Fibroblast of peridontal ligament (primary cell): Measurements from ENCODE around the gene PRR16.

Experiments
- DNase-seq: peaks from one replicate; pipeline ENCODE4 v3.0.0-alpha.2; 2010; ENCODE audit errors: extremely low read depth

The PRR16 gene

GRCh38 chr5:120516805-120517204, 52.7 kb downstream of the PRR16 start:
- DNase-seq, result peak; percentile 79

GRCh38 chr5:120517607-120518252, 53.6 kb downstream of the PRR16 start:
- DNase-seq, result no peak

DNA sequence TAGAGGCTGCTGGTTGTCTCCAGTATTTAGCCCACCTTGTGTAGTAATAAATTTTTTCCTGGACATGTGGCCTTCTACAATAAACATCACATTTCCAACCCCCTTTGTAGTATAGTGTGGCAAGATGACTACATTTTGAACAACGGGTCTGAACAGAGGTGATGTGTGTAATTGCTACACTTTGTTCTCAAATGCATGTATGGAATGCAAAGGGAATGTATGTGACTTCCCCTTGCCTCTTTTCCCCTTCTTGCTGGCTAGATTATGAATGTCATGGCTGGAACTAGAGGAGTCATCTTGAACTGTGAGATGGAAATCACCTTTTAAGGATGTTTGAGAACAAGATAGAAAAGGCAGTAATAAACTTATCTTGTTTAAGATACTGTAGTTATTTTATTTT, 54.5 kb downstream of the PRR16 start:
- no peak for DNase-seq

DNA sequence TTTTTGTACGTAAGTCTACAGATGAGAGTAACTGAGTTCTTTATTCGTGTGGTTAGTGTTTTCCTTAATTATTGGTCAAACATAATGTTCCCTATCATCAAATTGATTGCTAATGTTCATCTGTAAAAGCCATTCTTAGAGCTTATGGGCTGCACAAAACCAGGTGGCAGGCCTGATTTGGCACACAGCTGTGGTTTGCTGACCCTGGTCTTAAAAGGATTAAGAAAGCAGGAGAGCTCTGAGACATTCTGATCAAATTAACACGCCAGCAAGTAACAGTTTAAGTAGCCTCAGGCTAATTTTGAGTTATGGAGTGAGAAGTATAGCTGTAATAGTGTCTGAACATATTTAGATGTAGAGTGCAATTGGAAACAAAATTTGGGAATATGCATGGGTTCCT, 63.2 kb downstream of the PRR16 start:
- no peak for DNase-seq

GRCh38 chr5:120528609-120529008, 64.5 kb downstream of the PRR16 start:
- no peak for DNase-seq

DNA sequence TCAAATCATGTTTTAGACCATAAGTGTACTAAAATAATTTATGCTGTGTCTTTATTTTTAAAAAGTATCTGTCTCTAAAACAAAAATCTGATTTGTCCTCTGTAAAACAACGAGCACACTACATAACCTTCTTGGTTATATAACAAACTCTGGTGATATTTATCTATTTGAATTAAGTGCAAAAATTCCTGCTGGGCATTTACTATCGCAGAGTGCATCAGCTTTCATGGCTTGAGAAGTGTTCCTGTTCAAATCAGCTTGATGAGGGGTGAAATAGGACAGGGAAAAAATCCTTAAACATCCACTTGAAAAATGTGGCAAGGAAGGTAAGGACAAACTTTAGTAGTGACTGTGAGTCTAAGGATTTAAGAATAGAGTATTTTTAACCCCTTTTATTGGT, 65.3 kb downstream of the PRR16 start:
- DNase-seq, result no peak

- DNase-seq, result no peak
Measured at GRCh38 chr5:120531215-120531614, 67.1 kb downstream of the PRR16 start.

DNA sequence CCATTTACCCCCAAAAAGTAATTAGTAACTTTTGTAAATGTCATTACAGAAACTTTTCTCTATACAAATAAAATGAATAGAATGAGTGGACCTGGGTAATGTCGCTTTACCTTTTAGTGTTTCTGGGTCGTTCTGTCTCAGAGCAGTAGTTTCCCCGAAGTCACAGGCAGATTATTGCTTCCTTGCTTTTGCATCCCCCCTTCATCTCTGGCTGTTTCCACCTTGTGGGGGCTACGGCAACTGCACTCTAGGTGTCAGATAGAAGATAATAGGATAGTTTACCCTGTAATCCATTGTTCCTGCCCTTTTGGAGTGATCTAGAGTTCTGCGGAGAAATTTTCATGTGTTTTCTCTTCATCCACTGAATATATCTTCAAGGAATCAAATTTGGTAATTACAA, 68.7 kb downstream of the PRR16 start:
- no peak for DNase-seq

GRCh38 chr5:120533581-120533980, 69.5 kb downstream of the PRR16 start:
- DNase-seq, result no peak

GRCh38 chr5:120535900-120536299, 71.8 kb downstream of the PRR16 start:
- DNase-seq, result no peak

DNA sequence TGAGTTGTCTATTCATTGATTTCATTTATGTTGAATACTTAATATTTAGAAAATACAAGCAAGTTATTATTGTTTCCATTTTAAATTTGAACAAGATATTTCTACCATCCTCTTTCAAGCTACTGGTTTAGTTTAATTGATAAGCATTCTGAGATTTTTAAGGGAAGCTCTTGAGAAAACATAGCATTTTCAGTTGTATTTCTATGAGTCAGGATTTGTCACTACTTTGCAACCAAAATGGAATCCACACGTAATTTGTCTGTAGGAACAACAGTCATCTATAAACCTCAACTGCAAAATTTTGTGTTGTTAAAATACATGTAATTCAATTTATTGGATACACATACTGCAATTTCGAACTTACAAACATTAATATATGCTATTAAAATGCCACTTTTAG, 74.0 kb downstream of the PRR16 start:
- DNase-seq, result peak; percentile 73

DNA sequence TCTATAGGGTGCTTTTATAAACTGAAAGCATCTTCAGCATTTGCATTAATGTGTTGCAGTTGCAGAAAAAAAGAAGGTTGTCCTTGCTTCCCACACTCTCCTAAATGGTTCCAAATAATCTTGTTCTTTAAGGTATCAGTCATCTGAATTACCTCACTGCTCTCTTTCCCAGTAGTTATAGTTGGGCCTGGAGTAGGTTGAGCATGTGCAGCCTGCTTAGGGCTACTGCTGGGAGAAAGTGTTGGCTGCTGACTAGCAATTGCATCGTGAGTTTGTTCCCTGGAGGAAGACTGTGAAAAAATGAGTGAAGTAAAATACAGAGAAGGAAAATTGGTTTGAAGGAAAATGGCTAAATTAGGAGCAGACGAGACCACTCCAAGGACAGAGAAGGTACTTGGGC, 74.5 kb downstream of the PRR16 start:
- DNase-seq, result peak; percentile 69

GRCh38 chr5:120539471-120539870, 75.4 kb downstream of the PRR16 start:
- no peak for DNase-seq

DNA sequence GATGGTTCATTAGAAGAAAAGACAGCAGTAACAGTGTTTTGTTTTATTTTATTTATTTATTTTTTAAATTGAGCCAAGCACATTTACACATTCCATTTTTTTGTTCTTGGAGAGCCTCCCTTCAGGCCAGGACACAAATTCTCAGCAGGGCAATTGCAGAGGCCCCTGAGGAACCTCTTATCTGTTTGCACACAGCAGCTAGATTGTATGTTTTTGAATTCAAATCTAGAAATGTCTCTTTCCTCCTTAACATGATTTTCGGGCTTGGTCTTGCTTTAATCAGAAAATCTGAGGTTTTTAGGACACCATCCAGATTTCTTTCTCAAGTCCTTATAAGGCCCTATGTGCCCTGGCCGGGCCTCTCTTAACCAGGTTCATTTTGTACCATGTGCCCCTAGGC, 76.0 kb downstream of the PRR16 start:
- no peak for DNase-seq

DNA sequence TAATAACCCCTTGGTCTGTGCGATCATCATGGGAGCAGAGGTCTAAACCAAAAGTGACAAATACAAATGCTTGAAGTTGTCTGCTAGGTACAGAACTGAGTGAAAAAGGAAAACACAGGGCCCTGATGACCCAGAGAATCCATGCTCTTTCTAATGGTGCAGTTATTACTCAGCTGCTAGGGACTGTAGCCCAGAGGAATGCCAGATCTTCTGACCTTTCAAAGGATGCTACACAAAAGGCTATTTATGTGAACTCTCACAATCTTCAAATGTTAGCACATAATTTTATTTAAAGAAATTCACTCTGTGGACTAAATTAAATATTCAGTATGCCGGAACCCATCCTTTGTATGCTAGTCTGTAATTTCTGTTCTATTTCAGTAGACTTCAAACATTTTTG, 79.9 kb downstream of the PRR16 start:
- peak; percentile 33 for DNase-seq

DNA sequence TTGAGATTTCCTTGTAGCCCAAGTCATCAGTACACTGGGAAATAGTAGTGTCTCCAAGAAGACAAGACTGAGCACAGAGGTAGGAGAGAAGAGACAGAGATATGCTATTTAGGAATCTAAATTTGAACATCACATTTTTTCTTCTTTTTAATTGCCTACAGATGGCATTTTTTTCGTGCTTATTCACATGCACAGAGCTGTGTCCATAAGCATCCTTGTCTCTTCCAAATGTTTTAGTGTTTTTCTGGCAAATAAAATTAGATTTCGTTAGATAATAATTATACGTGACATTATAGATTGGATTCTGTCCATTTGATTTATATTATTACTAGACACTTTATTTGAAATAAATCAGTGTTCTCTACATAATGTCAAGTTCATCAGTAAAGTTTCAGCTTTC, 80.9 kb downstream of the PRR16 start:
- DNase-seq, result peak; percentile 40

DNA sequence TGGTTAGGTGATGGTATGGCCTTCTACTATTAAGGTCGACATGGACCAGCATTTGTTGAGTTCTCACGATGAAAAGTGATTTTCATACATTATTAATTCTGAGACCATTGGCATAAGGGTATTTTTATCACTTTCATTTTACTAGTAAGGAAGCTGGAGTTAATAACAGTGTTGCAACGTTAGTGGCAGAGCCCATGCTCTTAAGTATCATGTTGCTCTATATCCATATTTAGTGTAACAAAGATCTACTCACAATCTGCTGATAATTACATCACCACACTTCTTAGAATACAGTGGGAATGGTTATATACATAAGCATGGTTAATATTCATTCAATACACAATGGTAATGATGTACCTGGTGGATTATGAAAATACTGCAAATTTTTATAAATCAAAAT, 81.9 kb downstream of the PRR16 start:
- peak; percentile 76 for DNase-seq

- DNase-seq, result no peak
Measured at GRCh38 chr5:120546922-120547321, 82.8 kb downstream of the PRR16 start.

- no peak for DNase-seq
Measured at GRCh38 chr5:120550358-120550757, 86.3 kb downstream of the PRR16 start.

DNA sequence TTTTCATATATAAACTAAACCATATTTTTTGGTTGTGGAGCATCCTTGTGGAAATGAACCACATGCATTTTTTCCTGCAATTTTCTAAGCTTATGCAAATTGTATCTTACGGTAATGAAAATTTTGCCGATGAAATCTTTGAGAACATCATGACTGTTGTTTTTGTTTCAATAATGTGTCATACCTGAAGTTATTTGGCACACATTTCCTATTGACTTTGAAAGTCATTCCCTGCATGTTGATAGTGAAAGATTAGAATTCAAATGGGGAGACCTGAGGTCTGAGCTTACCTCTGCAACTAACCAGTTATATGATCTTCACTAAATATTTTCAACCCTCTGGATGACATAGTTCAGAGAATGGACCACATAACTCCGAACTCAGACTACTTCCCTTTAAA, 88.5 kb downstream of the PRR16 start:
- DNase-seq, result no peak

DNA sequence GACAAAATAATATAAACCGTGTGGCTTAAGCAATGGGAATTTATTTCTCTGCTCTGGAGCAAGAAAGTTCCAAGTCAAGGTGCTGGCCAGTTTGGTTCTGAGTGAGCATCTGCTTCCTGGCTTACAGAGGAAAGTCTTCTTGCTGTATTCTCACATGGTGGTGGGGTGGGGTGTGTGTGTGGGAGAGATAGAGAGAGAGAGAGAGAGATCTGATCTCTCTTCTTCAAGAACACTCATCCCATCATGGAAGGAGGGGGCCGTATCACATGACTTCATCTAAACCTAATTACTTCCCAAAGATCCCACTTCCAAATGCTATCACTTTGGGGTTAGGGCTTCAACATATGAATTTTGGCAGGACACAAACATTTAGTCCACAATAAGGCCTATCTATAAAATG, 91.2 kb downstream of the PRR16 start:
- DNase-seq, result no peak

DNA sequence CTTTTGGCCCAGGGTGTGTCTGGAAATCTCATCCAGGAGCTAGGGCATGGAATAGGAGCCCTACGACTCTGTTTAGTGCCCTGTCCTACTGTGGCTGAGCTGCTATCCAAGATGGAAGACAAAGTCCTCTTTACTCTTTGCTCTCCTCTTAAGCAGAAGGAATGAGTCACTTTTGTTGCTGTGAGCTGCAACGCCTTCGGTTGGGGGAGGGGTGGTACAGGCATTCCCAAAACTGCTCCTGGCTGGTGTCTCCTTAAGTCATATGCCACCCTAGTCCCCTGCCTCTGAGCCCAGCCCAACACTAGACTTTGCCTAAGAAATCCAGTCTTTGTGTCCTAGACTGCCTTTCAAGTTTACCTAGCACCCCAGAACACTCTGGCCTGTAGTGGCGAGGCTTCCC, 99.9 kb downstream of the PRR16 start:
- no peak for DNase-seq

DNA sequence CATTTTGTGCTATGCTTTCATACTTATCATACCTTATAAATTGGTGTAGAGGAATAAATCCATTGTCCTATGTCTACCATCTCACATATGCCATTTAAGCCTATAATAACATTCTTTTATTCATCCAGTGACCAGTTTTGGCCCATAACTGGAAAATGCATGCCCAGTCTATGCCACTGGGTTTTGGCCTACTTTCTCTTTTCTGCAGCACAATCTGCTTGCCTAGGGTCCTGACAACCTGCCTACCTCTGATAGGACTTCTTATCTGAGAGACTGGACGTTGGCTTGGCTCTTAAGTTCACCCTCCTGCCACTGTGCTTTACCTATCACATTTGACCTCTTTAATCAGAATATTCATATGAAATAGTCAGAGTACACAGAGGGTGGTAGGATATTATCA, 103.0 kb downstream of the PRR16 start:
- DNase-seq, result no peak

DNA sequence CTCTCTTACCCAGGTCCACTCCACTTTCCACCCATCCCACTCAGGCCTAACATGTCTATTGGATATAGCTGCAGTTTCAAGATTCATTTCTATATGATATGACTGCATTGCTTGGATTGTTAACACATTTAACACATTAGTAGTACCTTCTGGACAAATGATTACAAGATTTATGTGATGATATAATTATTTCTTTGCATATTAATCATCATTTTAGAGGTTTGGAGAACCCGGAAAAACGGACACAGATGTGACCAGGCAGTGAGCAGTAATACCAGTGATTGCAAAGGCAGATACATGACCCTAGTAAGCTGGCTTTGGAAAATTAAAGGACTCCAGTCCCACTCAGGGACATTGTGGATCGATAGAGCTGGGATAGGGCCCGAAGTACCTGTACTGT, 103.8 kb downstream of the PRR16 start:
- DNase-seq, result no peak
